ENCODE data around the gene IFI27L2. TPM values are rescaled to one million over a fixed set of nuclear protein-coding genes. Genes with fewer than 3 reads are reported as not detected.

The IFI27L2 gene
- total RNA-seq, 2 experiments from 2014 or later: 52.6 to 102 TPM

- CTCF ChIA-PET (ENCODE audit: unreplicated experiment): no interaction called here
- POLR2A ChIA-PET: interaction anchor here (1.2 kb wide), 1 partner anchor 16 kb away, joined by 3 read pairs; no protein-coding TSS in a partner anchor
Measured at GRCh38 chr14:94115631-94116030, 13.8 kb downstream of the IFI27L2 start.

DNA sequence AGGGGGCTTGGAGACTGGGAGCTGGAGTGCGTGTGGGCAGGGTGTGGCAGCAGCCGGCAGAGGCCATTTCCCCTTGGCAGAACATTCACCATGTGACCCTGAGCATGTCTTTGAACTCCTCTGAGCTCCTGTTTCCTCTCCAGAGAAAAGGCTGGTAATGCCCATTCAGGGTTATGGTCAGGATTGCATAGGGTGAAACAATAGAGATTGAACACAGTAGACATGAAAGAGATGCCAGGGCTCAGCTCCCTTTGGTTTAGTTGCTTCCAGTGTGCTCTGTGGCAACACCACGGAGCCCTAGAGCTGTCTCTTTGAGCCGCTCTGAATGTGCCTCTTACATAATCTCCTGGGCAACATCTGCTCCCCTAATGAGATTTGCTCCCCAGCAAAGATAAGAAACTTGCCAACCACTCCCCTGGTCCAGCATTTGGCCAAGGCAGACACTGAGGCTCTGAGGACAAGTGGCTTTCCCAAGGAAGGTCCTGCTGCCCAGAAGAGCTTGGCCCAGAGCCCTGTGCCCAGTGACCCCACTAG is 14.3 kb downstream of the IFI27L2 start:
- TF ChIP-seq CTCF (conservative IDR thresholded peaks at IDR 0.05; ENCODE audit: low read length): no peak

More at GRCh38 chr14:94115631-94116030, 13.8 kb downstream of the IFI27L2 start:
- H3K4me2 ChIP-seq (ENCODE audit: low read length): no peak overlapping the region
- no TSS peak for BruUV-seq (replicated peaks)
- H4K20me1 ChIP-seq (ENCODE audit: insufficient read depth, low read length): no peaks in the 10 kb centered on the region
- no peaks in the 10 kb centered on the region for H3K4me1 ChIP-seq (ENCODE audit: insufficient read depth, low read length, poor library complexity, severe bottlenecking)
- H3K27ac ChIP-seq (ENCODE audit: low read depth, low read length, poor library complexity, severe bottlenecking): no peak overlapping the region
- H3K9me3 ChIP-seq (ENCODE audit: low read length): no peaks in the 10 kb centered on the region
- intact Hi-C loops (cut with micrococcal nuclease; ENCODE audit: unreplicated experiment): no loop called here
- TF ChIP-seq EZH2phosphoT487 (IDR thresholded peaks at IDR 0.05; ENCODE audit: borderline replicate concordance, low read depth, low read length) (no peak), CTCF (conservative IDR thresholded peaks at IDR 0.05; ENCODE audit: low read length) (no peak)
- no peaks in the 10 kb centered on the region for H3K79me2 ChIP-seq (ENCODE audit: insufficient read depth, low read depth, low read length)
- no peaks in the 10 kb centered on the region for H3K9me2 ChIP-seq (ENCODE audit: insufficient read depth, low read length)
- H2AFZ ChIP-seq (ENCODE audit: low read length): no peak overlapping the region
- DNase-seq (ENCODE audit: low spot score): no peak
- no peak overlapping the region for H3K4me3 ChIP-seq (ENCODE audit: low read depth, low read length, poor library complexity, severe bottlenecking)
- H3K36me3 ChIP-seq (ENCODE audit: insufficient read depth, low read length): no peaks in the 10 kb centered on the region

GRCh38 chr14:94114589-94115057 is 14.8 kb downstream of the IFI27L2 start:
- H3K36me3 ChIP-seq (ENCODE audit: insufficient read depth, low read length): no peaks in the 10 kb centered on the region
- intact Hi-C loops (cut with micrococcal nuclease; ENCODE audit: unreplicated experiment): no loop called here
- no peaks in the 10 kb centered on the region for H3K9me3 ChIP-seq (ENCODE audit: low read length)
- no peaks in the 10 kb centered on the region for H3K79me2 ChIP-seq (ENCODE audit: insufficient read depth, low read depth, low read length)
- POLR2A ChIA-PET: interaction anchor here (0.7 to 1.2 kb wide), 3 partner anchors 14 to 1513 kb away, joined by 3 read pairs; no protein-coding TSS in a partner anchor
- BruUV-seq (replicated peaks): no TSS peak
- no peaks in the 10 kb centered on the region for H3K9me2 ChIP-seq (ENCODE audit: insufficient read depth, low read length)
- no peak for DNase-seq (ENCODE audit: low spot score)
- H3K4me3 ChIP-seq (ENCODE audit: low read depth, low read length, poor library complexity, severe bottlenecking): no peak overlapping the region
- no peak overlapping the region for H3K4me2 ChIP-seq (ENCODE audit: low read length)
- H3K27ac ChIP-seq (ENCODE audit: low read depth, low read length, poor library complexity, severe bottlenecking): no peak overlapping the region
- no peaks in the 10 kb centered on the region for H3K4me1 ChIP-seq (ENCODE audit: insufficient read depth, low read length, poor library complexity, severe bottlenecking)
- no peak overlapping the region for H2AFZ ChIP-seq (ENCODE audit: low read length)
- H4K20me1 ChIP-seq (ENCODE audit: insufficient read depth, low read length): no peaks in the 10 kb centered on the region
- no peak for TF ChIP-seq EZH2phosphoT487 (IDR thresholded peaks at IDR 0.05; ENCODE audit: borderline replicate concordance, low read depth, low read length)
- no peak for TF ChIP-seq CTCF (conservative IDR thresholded peaks at IDR 0.05; ENCODE audit: low read length)
- CTCF ChIA-PET (ENCODE audit: unreplicated experiment): interaction anchor here (0.6 kb wide), 1 partner anchor 459 kb away, joined by 3 read pairs; no protein-coding TSS in a partner anchor

More for the DNA sequence above, 14.3 kb downstream of the IFI27L2 start:
- Histone ChIP-seq H3K9me3 (ENCODE audit: low read length) (no peaks in the 10 kb centered on the region), H3K4me2 (ENCODE audit: low read length) (no peak overlapping the region), H3K4me1 (ENCODE audit: insufficient read depth, low read length, poor library complexity, severe bottlenecking) (no peaks in the 10 kb centered on the region), H2AFZ (ENCODE audit: low read length) (no peak overlapping the region), H3K79me2 (ENCODE audit: insufficient read depth, low read depth, low read length) (no peaks in the 10 kb centered on the region), H3K9me2 (ENCODE audit: insufficient read depth, low read length) (no peaks in the 10 kb centered on the region), H3K4me3 (ENCODE audit: low read depth, low read length, poor library complexity, severe bottlenecking) (no peak overlapping the region), H3K36me3 (ENCODE audit: insufficient read depth, low read length) (no peaks in the 10 kb centered on the region), H4K20me1 (ENCODE audit: insufficient read depth, low read length) (no peaks in the 10 kb centered on the region), H3K27ac (ENCODE audit: low read depth, low read length, poor library complexity, severe bottlenecking) (no peak overlapping the region)
- ChIA-PET CTCF (ENCODE audit: unreplicated experiment) (no interaction called here), POLR2A (interaction anchor here (0.7 to 1.2 kb wide), 3 partner anchors 15 to 1514 kb away, joined by 3 read pairs; no protein-coding TSS in a partner anchor)
- DNase-seq (ENCODE audit: low spot score): no peak
- no TSS peak for BruUV-seq (replicated peaks)
- intact Hi-C loops (cut with micrococcal nuclease; ENCODE audit: unreplicated experiment): no loop called here
